Right atrium auricular region (tissue), 2 donors: Measurements from ENCODE around the gene UQCR11. TPM values are rescaled to one million over a fixed set of nuclear protein-coding genes. Genes with fewer than 3 reads are reported as not detected.

Experiments used
- DNase-seq: peaks from one replicate; pipeline ENCODE4 v3.0.0-alpha.2; 2019; ENCODE audit warnings: low spot score
- H3K27ac ChIP-seq, 2 donors: fragments of 200-600 bp; sonication (generic); 1 replicate in 1 of 2; 2 replicates in 1 of 2; pipeline ENCODE4 v1.5.1; 2016 to 2019
- H3K27me3 ChIP-seq, 2 donors: fragments of 200-600 bp; sonication (generic); one replicate each; pipeline versions ENCODE4 v1.5.1 to v1.6.0; 2017 to 2019
- H3K36me3 ChIP-seq: fragments of 200-600 bp; sonication (generic); one replicate; pipeline ENCODE4 v1.5.1; 2016
- H3K4me1 ChIP-seq, 2 donors: fragments of 200-600 bp; sonication (generic); one replicate each; pipeline versions ENCODE4 v1.5.1 to v1.6.0; 2017 to 2019
- H3K4me3 ChIP-seq, 2 donors: fragments of 200-600 bp; sonication (generic); 1 replicate in 1 of 2; 2 replicates in 1 of 2; pipeline ENCODE4 v1.5.1; 2017 to 2019; ENCODE audit warnings: mild to moderate bottlenecking in 1 of 2, moderate library complexity in 1 of 2
- H3K9me3 ChIP-seq, 2 donors: fragments of 200-600 bp; sonication (generic); one replicate each; pipeline ENCODE4 v1.5.1; 2019
- total RNA-seq, 2 donors: library from RNA; depleted of rRNA; stranded (reverse); fragments of >200 nt; gene quantifications; one replicate each; pipeline ENCODE4 v1.1.0, GENCODE V29; 2016
- TF ChIP-seq, protein P1 (sequence below), 2 donors: fragments of 200-600 bp; sonication (generic); IDR thresholded peaks; one replicate each; pipeline ENCODE4 v1.5.1; 2019; ENCODE audit warnings: antibody characterized with exemption in 2 of 2

UQCR11 gene
- total RNA-seq, 2 donors from 2014 or later: 172 to 191 TPM

- no peak for DNase-seq
- H3K4me3 ChIP-seq: peak overlapping the region; percentile 52 to 92
- no peaks in the 10 kb centered on the region for H3K9me3 ChIP-seq
- no peaks in the 10 kb centered on the region for H3K27me3 ChIP-seq
- H3K4me1 ChIP-seq: peaks cover 0 to 20% of the 10 kb centered on the region in 2 donors
- H3K27ac ChIP-seq: peak overlapping the region; percentile 14 to 75
- peaks cover 4% of the 10 kb centered on the region for H3K36me3 ChIP-seq
- TF ChIP-seq, protein P1, sequence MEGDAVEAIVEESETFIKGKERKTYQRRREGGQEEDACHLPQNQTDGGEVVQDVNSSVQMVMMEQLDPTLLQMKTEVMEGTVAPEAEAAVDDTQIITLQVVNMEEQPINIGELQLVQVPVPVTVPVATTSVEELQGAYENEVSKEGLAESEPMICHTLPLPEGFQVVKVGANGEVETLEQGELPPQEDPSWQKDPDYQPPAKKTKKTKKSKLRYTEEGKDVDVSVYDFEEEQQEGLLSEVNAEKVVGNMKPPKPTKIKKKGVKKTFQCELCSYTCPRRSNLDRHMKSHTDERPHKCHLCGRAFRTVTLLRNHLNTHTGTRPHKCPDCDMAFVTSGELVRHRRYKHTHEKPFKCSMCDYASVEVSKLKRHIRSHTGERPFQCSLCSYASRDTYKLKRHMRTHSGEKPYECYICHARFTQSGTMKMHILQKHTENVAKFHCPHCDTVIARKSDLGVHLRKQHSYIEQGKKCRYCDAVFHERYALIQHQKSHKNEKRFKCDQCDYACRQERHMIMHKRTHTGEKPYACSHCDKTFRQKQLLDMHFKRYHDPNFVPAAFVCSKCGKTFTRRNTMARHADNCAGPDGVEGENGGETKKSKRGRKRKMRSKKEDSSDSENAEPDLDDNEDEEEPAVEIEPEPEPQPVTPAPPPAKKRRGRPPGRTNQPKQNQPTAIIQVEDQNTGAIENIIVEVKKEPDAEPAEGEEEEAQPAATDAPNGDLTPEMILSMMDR (IDR thresholded peaks at IDR 0.05): no peak
These were observed 45.6 kb upstream of the UQCR11 start for GRCh38 chr19:1650650-1651567.

GRCh38 chr19:1649706-1650649, 44.7 kb upstream of the UQCR11 start:
- Histone ChIP-seq H3K27me3 (no peaks in the 10 kb centered on the region), H3K9me3 (no peaks in the 10 kb centered on the region), H3K27ac (no peak overlapping the region), H3K4me3 (no peak overlapping the region), H3K4me1 (peaks cover 0 to 20% of the 10 kb centered on the region in 2 donors), H3K36me3 (peaks cover 4% of the 10 kb centered on the region)
- TF ChIP-seq, protein P1 (IDR thresholded peaks at IDR 0.05): no peak
- no peak for DNase-seq

GRCh38 chr19:1648920-1649541, 43.8 kb upstream of the UQCR11 start:
- H3K27ac ChIP-seq: no peak overlapping the region
- no peak for DNase-seq
- TF ChIP-seq, protein P1 (IDR thresholded peaks at IDR 0.05): no peak
- no peaks in the 10 kb centered on the region for H3K9me3 ChIP-seq
- no peak overlapping the region for H3K4me3 ChIP-seq
- no peaks in the 10 kb centered on the region for H3K27me3 ChIP-seq
- peaks cover 4% of the 10 kb centered on the region for H3K36me3 ChIP-seq
- H3K4me1 ChIP-seq: peaks cover 0 to 20% of the 10 kb centered on the region in 2 donors

GRCh38 chr19:1648459-1648849, 43.2 kb upstream of the UQCR11 start:
- Histone ChIP-seq H3K27ac (no peak overlapping the region), H3K36me3 (peaks cover 4% of the 10 kb centered on the region), H3K27me3 (no peaks in the 10 kb centered on the region), H3K4me1 (peaks cover 0 to 17% of the 10 kb centered on the region in 2 donors), H3K9me3 (no peaks in the 10 kb centered on the region), H3K4me3 (no peak overlapping the region)
- DNase-seq: no peak
- TF ChIP-seq, protein P1 (IDR thresholded peaks at IDR 0.05): no peak
